ENCODE data around the gene TRABD2B. TPM values are rescaled to one million over a fixed set of nuclear protein-coding genes. Genes with fewer than 3 reads are reported as not detected.

TRABD2B gene
- total and polyA plus RNA-seq, 2 donors from 2014 or later: 19.8 to 62.0 TPM

- Histone ChIP-seq H3K9ac (ENCODE audit: low read length in 3 of 3) (no peak overlapping the region), H3K27me3 (ENCODE audit: control insufficient read depth, insufficient read depth, low read length) (no peaks in the 10 kb centered on the region), H3K36me3 (ENCODE audit: control insufficient read depth in 2 of 3, insufficient read depth in 3 of 3, low read length in 3 of 3) (peaks cover 0 to 8% (median 0%) of the 10 kb centered on the region in 3 donors), H3K4me3 (ENCODE audit: low read length in 3 of 3) (no peak overlapping the region), H3K27ac (ENCODE audit: low read depth in 2 of 2, low read length in 2 of 2) (no peak overlapping the region), H3K9me3 (ENCODE audit: control insufficient read depth in 2 of 3, insufficient read depth in 1 of 3, low read length in 3 of 3) (no peaks in the 10 kb centered on the region), H3K4me1 (ENCODE audit: control insufficient read depth in 2 of 3, insufficient read depth in 2 of 3, low read depth in 1 of 3, low read length in 3 of 3) (no peaks in the 10 kb centered on the region)
- TF ChIP-seq, protein P1, sequence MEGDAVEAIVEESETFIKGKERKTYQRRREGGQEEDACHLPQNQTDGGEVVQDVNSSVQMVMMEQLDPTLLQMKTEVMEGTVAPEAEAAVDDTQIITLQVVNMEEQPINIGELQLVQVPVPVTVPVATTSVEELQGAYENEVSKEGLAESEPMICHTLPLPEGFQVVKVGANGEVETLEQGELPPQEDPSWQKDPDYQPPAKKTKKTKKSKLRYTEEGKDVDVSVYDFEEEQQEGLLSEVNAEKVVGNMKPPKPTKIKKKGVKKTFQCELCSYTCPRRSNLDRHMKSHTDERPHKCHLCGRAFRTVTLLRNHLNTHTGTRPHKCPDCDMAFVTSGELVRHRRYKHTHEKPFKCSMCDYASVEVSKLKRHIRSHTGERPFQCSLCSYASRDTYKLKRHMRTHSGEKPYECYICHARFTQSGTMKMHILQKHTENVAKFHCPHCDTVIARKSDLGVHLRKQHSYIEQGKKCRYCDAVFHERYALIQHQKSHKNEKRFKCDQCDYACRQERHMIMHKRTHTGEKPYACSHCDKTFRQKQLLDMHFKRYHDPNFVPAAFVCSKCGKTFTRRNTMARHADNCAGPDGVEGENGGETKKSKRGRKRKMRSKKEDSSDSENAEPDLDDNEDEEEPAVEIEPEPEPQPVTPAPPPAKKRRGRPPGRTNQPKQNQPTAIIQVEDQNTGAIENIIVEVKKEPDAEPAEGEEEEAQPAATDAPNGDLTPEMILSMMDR (IDR thresholded peaks at IDR 0.05; ENCODE audit: borderline replicate concordance, extremely low read depth, insufficient read depth): no peak
- intact Hi-C loops (cut with DNase I): no loop called here
- no peak for DNase-seq
- no peak for FAIRE-seq
Observed at GRCh38 chr1:47805018-47805417, 192.2 kb downstream of the TRABD2B start.

DNA sequence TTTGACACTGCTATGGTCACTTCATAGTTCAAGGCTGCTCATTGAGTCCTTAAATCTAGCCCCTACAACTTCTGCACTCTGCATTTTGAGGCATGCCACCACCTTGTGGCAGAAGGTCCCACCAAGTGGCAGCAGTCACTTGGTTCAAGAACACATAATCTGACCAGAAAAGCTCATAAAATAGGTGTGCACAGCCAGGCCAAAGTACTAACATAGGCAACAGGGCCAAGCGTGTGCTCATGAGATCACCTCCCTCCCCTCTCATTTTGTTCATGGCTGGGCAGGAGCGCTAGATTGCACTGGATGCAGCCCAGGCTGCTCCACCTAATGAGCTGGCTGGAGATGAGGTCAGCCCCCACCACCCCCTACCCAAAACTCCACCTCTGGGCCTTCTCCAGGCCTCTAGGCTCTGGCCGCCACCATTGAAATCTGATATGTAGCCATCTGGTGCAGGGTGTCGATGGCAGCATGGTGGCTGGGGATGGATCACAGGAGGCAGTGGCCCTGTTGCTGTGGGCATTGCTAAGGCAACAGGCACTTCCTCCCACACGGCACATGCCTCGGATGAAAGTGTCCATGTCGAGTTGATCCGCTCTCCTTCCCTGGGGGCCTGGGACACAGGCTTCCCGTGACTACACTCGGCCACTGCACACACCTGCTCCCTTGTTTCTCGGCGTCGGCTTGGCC is 193.2 kb downstream of the TRABD2B start:
- TF ChIP-seq, protein P1 (IDR thresholded peaks at IDR 0.05; ENCODE audit: borderline replicate concordance, extremely low read depth, insufficient read depth): no peak
- H3K9me3 ChIP-seq (ENCODE audit: control insufficient read depth in 2 of 3, insufficient read depth in 1 of 3, low read length in 3 of 3): no peaks in the 10 kb centered on the region
- no peak overlapping the region for H3K27ac ChIP-seq (ENCODE audit: low read depth in 2 of 2, low read length in 2 of 2)
- FAIRE-seq: no peak
- H3K27me3 ChIP-seq (ENCODE audit: control insufficient read depth, insufficient read depth, low read length): no peaks in the 10 kb centered on the region
- H3K4me3 ChIP-seq (ENCODE audit: low read length in 3 of 3): no peak overlapping the region
- no peaks in the 10 kb centered on the region for H3K4me1 ChIP-seq (ENCODE audit: control insufficient read depth in 2 of 3, insufficient read depth in 2 of 3, low read depth in 1 of 3, low read length in 3 of 3)
- peak in 4 of 5 donors; percentile 90 to 93 (median 91) for DNase-seq
- H3K9ac ChIP-seq (ENCODE audit: low read length in 3 of 3): no peak overlapping the region
- intact Hi-C loops (cut with DNase I): no loop called here
- H3K36me3 ChIP-seq (ENCODE audit: control insufficient read depth in 2 of 3, insufficient read depth in 3 of 3, low read length in 3 of 3): peaks cover 0 to 8% (median 5%) of the 10 kb centered on the region in 3 donors

GRCh38 chr1:47797575-47797974 is 199.6 kb downstream of the TRABD2B start:
- FAIRE-seq (no peak), DNase-seq (peak in 1 of 5 donors; percentile 40)
- Histone ChIP-seq H3K27ac (ENCODE audit: low read depth in 2 of 2, low read length in 2 of 2) (no peak overlapping the region), H3K9ac (ENCODE audit: low read length in 3 of 3) (no peak overlapping the region), H3K27me3 (ENCODE audit: control insufficient read depth, insufficient read depth, low read length) (no peaks in the 10 kb centered on the region), H3K4me1 (ENCODE audit: control insufficient read depth in 2 of 3, insufficient read depth in 2 of 3, low read depth in 1 of 3, low read length in 3 of 3) (no peaks in the 10 kb centered on the region), H3K36me3 (ENCODE audit: control insufficient read depth in 2 of 3, insufficient read depth in 3 of 3, low read length in 3 of 3) (peaks cover 0 to 23% (median 22%) of the 10 kb centered on the region in 3 donors), H3K4me3 (ENCODE audit: low read length in 3 of 3) (no peak overlapping the region), H3K9me3 (ENCODE audit: control insufficient read depth in 2 of 3, insufficient read depth in 1 of 3, low read length in 3 of 3) (no peaks in the 10 kb centered on the region)
- TF ChIP-seq, protein P1 (IDR thresholded peaks at IDR 0.05; ENCODE audit: borderline replicate concordance, extremely low read depth, insufficient read depth): no peak
- intact Hi-C loops (cut with DNase I): no loop called here

Data from kidney (tissue), 14 donors.